ENCODE results near the gene TTC27.
"Not testable (repeated sequence)": the region's sequence is repeated elsewhere in the genome, so short reads cannot be mapped to it uniquely, and the experiment has no call there.

Gene TTC27

DNA sequence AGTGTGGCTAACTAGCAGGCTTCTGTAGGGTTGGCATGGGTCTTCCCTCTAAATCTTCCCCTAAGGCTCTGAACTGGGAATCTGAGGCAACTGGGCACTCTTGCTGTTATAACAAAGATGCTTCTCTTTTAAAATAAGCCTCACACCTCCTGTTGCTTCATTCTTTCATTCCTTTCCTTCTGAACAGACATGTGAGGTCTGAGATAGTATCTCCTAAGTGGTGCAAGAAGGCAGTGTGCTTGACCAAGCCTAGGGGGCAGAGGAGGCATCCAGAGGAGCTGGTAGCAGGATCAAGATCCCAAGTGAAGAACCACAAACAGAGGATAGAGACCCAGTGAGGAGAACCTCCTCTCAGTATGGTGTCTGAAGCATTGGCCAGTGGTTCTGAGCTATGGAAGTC lies 90.9 kb downstream of the TTC27 start:
- DNase-seq (ENCODE audit: insufficient read length, low spot score) (no peak), FAIRE-seq (no peak)

DNA sequence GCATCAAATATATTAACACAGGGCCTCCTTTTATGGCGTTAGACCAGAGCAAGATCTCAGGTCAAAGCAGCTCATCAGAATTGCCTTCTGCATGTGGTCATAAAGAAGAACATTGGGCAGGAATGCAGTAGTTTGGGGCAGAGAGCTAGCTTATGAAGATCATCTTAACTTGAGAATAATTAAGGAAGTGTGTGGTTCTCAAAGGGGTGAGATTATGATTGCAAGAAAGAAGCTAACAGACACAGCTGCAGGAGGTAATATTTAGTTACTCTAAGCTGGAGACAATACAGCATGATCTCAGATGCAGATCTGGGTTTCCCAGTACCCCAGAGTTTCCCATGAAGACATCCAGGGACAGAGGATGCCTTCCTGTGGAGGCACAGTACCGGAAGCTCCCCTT lies 91.6 kb downstream of the TTC27 start:
- FAIRE-seq: no peak
- no peak for DNase-seq (ENCODE audit: insufficient read length, low spot score)

DNA sequence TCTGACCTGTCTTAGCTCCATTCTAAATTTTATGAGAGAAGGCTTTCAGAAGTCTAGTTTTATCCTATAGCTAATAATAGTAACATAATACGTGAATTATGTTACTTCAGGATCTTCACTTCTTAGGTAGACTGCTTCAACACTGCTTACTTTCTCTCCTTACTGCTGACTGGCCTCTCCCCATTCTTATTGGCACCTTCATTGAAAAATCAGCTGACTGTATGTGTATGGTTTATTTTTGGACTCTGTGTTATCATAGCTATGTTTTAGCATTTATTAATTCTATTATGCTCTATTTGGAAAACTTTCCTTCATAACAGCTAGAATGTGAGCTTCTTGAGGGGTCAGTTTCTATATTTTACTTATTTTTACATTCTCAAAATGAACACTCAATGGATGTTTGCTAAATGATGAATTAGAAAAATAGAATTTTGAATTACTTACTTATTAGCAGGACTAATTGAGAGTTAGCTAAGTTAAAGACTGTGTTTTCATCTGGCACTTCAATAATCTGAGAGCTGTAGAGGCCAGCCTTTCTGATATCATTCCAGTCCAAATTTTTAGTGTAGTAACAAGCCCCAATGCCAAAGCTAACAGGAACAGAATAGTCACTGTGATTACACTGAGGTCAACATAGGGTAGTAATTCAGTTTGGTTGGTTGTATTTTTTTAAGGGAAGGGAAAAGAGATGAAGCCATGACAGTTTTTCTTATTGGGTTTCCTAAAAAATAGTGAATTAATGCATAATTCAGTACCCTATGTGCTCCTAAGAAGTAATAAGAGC lies 92.3 kb downstream of the TTC27 start:
- DNase-seq (ENCODE audit: insufficient read length, low spot score): no peak
- no peak for FAIRE-seq

DNA sequence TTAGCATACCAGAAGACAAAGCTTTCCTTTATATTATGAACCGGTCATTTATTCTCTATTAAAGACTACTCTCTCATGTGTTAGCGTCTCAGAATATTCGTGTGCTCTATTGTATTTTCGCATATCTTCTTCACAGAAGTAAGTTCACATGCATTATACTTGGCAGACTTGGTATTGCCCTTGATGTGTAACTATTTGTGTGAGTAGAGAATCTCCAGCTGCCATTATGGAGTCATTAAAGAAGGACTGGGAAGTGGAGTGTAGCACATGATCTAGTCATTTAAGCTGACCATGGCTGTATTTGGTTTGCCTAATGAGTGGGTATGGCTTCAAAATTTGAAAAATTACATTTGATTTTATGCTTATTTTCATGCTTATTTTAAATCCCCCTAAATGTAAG lies 92.9 kb downstream of the TTC27 start:
- DNase-seq (ENCODE audit: insufficient read length, low spot score) (no peak), FAIRE-seq (no peak)

DNA sequence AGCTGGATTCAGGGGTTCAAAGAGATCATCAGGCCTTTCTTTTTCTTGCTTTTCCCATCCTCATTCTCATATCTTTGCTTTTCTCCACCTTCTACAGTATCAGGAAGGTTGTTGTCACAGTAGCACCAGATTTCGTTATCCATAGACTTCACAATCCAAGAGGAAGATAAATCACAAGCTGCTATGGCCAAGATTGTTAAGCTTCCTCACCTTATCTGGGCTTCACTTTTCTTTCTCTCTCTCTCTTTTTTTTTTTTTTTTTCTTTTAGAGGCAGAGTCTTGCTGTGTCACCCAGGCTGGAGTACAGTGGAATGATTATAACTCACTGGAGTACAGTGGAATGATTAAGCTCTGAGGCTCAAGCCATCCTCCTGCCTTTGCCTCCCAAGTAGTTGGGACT lies 93.5 kb downstream of the TTC27 start:
- FAIRE-seq (no peak), DNase-seq (ENCODE audit: insufficient read length, low spot score) (no peak)

DNA sequence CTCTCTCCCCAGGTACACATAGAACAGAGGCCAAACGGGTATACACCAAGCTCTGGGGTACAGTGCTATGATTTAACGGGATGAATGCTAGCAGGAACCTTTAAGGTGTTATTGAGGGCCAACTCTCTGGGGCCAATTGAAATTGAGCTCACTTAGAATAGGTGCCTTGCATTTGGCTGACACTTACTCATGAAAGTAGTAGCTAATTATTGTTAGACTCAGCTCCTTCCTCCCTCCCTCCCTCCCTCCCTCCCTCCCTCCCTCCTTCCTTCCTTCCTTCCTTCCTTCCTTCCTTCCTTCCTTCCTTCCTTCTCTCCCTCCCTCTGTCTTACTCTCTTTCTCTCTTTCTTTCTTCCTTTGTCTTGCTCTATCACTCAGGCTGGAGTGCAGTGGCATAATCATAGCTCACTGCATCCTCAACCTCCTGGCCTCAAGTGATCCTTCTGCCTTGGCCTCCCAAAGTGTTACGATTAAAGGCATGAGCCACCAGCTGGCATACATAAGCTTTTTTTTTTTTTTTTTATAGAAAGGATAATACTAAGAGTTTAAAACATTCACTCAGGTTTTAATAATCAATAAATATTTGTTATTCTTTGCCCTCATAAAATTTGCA lies 95.7 kb downstream of the TTC27 start:
- DNase-seq (ENCODE audit: insufficient read length, low spot score): no peak
- no peak for FAIRE-seq

DNA sequence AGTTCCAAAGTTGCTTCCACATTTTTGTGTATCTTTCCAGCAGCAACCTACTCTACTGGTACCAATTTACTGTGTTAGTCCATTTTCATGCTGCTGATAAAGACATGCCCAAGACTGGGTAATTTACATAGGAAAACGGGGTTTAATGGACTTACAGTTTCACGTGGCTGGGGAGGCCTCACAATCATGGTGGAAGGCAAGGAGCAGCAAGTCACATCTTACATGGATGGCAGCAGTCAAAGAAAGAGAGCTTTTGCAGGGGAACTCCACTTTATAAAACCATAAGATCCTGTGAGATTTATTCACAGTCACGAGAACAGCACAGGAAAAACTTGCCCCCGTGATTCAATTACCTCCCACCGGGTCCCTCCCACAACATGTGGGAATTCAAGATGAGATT lies 98.8 kb downstream of the TTC27 start:
- not testable (repeated sequence) for FAIRE-seq

DNA sequence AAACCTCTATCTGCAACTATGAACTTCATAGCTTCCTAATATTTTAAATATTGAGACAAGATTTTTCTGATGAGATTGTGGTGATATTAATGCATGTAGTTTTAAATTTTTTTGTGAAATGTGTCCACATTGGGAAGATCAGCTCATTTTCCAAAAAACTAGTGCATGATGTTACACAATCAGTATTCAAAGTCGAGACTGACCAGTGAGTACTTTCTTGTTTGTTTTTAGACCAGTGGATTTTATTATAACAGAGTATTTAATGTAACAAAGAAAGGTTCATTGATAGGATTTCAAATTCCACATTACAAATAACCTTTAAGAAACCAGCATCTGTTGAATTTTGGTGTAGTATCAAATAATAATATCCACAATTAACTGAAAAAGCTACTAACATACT lies 99.3 kb downstream of the TTC27 start:
- DNase-seq (ENCODE audit: insufficient read length, low spot score) (no peak), FAIRE-seq (no peak)

More for the DNA sequence above, 98.8 kb downstream of the TTC27 start:
- DNase-seq (ENCODE audit: insufficient read length, low spot score): not testable (repeated sequence)

DNA sequence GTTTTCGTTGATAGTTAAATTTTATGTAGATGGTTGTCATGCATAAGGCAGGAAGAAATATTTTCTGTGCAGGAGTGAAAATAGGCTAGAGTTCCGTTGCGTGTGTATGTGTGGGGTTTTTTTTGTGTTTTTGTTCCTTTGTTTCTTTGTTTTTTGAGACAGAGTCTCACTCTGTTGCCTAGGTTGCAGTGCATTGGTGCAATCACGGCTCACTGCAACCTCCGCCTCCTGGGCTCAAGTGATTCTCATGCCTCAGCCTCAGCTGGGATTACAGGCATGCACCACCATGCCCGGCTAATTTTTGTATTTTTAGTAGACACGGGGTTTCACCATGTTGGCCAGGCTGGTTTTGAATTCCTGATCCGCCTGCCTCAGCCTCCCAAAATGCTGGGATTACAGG lies 103.1 kb downstream of the TTC27 start:
- not testable (repeated sequence) for DNase-seq (ENCODE audit: insufficient read length, low spot score); FAIRE-seq

DNA sequence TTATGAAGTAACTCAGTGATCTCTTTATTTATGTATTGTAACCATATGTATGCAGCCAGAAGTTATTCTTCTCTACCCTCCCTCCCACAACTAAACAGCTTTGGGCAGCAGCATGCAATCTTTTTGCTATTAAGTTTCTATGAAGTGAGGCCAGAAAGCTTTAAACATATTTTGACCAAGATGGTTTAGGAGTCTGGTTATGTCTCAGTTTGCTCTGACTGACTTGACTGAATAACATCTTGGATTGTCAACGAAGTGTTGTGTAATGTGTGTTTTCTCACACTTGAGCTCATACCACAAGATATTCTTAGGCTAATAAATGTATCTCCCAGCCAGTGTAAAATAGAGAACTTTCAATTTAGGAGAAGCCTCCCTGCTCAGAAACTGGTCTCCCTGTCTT lies 104.3 kb downstream of the TTC27 start:
- DNase-seq (ENCODE audit: insufficient read length, low spot score): no peak
- no peak for FAIRE-seq

DNA sequence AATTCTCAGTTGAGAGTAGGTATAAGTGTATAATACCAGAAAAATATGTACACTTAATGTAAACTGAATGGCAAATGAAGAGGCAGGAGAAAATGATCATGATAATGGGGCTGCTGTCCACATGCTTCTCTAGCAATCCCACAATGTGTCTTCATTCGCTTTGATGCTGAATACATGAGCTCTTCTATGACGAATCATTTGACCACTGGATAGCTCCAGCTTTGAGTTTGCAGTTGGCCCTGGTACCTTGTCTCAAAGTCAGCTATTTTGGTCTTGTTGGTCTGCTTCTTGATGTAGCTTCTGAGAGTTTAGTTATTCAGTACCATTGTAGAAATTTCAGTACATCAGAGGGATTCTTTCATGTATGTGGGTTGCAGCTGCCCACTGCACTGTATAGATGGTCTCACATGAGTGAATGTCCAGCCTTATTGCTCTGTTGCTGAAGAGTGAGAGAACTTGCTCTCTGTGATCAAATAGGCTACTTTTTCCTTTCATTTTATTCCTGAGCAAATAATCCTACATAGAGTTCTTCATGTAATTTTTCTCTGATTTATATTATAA lies 105.1 kb downstream of the TTC27 start:
- FAIRE-seq (peak; percentile 26), DNase-seq (ENCODE audit: insufficient read length, low spot score) (no peak)

DNA sequence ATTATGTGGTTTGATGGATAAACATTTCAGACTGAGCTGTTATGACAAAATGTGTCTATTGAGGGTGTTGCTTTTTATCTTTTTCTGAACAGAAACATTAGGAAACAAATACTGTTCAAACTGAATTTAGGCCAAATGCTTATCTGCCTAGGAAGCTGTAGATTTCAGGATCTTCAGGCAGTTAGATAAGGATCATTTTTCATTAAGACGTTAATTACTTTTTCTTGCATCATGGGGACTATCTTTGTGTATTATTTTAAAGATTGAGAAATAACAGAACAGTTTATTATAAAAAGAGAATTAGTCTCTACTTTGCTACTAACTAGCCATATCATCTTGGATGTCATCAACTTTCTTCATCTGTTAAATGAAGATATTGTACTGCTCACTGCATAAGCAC lies 107.5 kb downstream of the TTC27 start:
- DNase-seq (ENCODE audit: insufficient read length, low spot score): no peak
- FAIRE-seq: no peak

DNA sequence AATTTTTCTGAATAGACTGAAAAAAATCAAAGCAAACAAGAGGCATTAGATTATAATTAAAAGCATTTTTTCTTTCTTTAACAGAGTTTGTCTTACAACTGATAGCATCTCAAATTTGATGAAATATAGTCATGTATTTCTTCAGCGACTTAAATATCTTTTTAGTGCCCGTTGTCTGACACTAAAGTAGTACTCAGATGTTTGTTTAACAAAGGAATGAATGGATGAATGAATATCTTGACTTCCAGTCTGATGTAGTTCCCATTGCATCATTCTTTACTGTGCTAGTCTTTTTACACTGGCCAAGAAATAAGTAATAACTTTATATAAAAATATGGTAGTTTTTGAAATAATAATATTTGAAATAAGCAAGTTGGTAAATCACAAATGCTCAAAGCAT lies 111.1 kb downstream of the TTC27 start:
- DNase-seq (ENCODE audit: insufficient read length, low spot score): no peak

DNA sequence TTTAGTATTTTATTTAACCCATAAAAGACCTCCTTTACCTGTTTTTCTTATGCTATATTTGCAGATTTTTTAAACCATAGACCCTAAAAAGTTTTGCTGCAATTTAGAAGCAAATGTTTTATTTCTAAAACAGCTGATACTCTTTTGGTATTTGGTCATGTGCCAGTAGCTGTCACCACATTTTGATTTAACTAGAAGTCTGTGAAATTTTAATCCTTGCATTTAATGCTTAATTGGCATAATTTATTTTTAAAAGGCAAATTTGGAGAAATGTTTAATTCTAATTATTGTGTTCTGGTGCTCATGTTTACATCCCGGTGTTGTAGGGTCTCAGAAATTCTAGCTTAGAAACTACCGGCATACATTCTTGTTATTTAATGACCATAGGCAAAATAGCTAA lies 111.8 kb downstream of the TTC27 start:
- no peak for FAIRE-seq
- DNase-seq (ENCODE audit: insufficient read length, low spot score): no peak

More for the DNA sequence above, 111.1 kb downstream of the TTC27 start:
- FAIRE-seq: no peak

DNA sequence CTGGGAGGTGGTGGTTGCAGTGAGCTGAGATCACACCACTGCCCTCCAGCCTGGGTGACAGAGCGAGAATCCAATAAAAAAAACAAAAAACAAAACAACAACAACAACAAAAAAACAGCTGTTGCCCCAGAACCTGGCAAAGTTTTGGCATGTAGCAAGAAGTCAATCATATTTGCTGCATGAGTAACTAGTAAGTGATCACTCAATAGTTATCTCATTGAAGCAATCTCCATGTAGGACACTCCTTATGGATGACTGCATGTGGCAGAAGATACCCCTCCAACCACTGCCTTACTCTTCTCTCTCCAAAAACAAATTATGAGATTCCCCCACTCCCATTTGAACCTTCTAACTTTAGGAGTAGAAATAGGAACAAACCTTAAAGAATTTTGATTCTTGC lies 113.7 kb downstream of the TTC27 start:
- FAIRE-seq: no peak
- no peak for DNase-seq (ENCODE audit: insufficient read length, low spot score)

DNA sequence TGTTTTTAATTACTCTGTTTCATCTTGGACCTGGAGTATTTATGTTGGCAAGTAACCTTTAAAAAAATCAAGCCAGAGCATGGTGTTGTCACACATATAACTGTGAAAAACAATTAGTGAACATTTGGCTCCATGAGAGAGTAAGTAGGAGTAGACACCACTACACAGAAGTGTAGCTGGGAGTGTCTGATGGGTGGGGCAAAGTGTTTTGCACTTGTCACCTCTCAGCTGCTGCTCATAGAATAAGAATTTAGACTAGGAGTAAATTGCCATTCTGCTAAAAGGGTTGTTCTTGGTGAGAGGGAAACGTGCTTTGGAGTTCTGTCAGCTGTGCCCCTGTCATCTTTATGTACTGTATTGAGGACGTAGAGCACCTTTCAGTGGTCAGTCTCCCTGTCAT lies 114.5 kb downstream of the TTC27 start:
- no peak for DNase-seq (ENCODE audit: insufficient read length, low spot score)
- no peak for FAIRE-seq

DNA sequence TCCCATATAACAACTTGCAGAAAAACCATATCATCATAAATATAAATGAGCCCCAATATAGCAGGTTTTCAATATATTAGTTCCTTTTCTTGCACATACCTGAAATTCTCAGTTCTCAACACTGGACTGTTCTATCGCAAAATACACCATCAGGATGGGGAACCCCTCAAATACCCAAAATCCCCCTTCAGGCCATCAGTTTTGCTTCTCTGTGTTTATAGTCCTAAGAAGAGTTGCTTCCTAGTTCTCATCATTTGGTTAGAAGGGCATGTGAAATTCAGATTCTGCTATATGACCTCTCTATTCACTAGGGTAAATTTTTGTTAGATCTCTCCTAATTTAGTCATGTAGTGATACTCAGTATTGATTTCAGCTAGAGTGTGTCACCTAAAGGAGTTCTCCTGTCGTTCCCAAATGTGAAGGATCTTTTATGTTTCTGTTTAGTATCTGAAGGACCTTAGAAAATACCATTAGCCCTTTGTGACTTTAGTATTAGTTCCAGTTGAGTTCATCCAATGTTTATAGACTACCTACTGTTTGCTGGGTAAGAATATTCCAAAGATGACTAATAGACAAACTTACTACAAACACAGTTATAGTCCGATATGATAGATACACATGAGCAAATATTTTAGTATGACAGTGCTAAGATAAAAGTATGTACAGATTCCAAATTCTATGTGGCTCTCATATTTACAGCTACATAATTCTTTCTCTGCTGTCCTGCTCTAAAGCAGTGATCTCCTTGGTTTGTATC lies 115.8 kb downstream of the TTC27 start:
- no peak for FAIRE-seq

DNA sequence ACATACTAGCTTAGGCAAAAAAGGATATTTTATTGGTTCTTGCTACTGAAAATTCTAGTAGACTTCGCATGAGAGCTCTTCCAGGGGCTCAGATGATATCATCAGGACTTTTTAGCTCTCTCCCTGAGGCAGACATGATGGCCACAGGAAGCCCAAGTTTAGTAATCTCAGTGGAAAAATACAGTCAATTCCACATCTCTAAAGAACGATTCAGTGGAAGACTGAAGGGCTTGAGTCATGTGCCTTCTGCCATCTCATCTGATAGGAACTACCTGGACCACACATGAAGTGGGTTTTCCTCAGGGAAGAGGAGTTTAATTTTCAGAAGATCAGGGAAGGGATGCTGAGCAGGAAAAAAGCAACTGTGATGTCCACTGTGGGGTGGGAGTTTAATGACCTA lies 117.3 kb downstream of the TTC27 start:
- DNase-seq (ENCODE audit: insufficient read length, low spot score) (no peak), FAIRE-seq (no peak)

More for the DNA sequence above, 115.8 kb downstream of the TTC27 start:
- no peak for DNase-seq (ENCODE audit: insufficient read length, low spot score)

DNA sequence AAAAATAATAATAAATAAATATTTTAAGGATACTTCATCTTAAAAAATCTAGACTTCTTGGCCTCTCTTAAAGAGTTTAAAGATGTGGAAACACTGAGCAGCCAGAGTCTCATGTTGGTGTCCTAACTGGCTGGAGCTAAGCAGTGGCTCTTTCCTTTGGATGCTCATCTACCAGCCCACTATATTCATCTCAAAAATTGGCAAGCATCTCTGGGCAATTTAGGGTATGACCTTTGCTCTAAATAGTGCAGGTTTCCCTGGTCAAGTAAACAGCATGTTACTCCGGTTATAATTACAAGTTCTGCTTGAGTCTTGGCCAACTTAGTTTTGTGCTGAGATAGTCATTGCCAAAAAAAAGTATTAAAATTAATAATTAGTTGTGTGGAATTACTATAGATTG lies 117.8 kb downstream of the TTC27 start:
- FAIRE-seq: no peak

DNA sequence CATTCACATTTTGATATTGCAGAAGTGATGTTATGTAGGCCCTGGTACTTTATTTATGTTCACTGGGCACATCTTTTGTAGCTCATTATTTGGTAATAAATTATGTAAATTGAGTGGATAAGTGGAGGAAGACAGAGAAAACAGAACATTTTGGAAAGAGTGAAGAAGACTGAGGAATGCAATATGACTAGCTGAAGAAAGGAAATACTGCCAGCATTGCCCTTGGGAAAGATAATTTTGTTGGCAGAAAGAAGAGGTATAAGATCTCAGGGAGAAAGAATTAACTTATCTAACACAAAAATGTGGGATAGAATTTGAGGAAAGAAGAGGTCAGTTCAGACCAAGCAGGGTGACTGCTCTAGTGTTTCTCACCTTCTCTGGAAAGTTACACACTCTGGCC lies 118.8 kb downstream of the TTC27 start:
- FAIRE-seq (no peak), DNase-seq (ENCODE audit: insufficient read length, low spot score) (no peak)

More for the DNA sequence above, 117.8 kb downstream of the TTC27 start:
- no peak for DNase-seq (ENCODE audit: insufficient read length, low spot score)

DNA sequence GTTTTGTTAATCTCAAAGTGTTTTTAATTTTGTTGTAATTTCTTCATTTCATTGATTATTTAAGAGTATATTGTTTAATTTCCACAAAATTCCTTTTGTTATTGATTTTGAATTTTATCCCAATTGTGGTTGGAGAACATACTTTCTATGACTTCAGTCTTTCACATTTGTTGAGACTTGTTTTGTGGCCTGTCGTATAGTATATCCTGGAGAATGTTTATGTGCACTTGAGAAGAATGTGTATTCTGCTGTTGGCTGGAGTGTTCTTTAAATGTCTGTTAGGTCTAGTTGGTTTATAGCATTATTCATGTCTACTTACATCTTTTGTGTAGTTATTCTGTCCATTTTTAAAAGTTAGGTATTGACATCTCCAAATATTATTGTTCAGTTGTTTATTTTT lies 120.3 kb downstream of the TTC27 start:
- FAIRE-seq: no peak

More for the DNA sequence above, 120.3 kb downstream of the TTC27 start:
- DNase-seq (ENCODE audit: insufficient read length, low spot score): no peak

All from HTR-8/SVneo (cell line).